Esophagus (tissue), 2 donors: ENCODE measurements around the gene SNU13. TPM values are rescaled to one million over a fixed set of nuclear protein-coding genes. Genes with fewer than 3 reads are reported as not detected.
A peak's percentile ranks its signal among the peaks of the same experiment; 100 is the strongest.
"Not testable (repeated sequence)": the region's sequence is repeated elsewhere in the genome, so short reads cannot be mapped to it uniquely, and the experiment has no call there.

ENCODE experiments used
- H3K27ac ChIP-seq, 2 donors: one replicate each; pipeline ENCODE4 v1.5.1; 2013; ENCODE audit warnings: low read depth in 2 of 2, mild to moderate bottlenecking in 2 of 2, inconsistent platforms in 1 of 2, low read length in 1 of 2, moderate library complexity in 1 of 2
- H3K27me3 ChIP-seq, 2 donors: one replicate each; pipeline ENCODE4 v1.6.1; 2013; ENCODE audit warnings: low read length in 2 of 2, control low read depth in 1 of 2, mild to moderate bottlenecking in 1 of 2; ENCODE audit not compliant: insufficient read depth in 2 of 2, control insufficient read depth in 1 of 2
- H3K36me3 ChIP-seq, 2 donors: one replicate each; pipeline ENCODE4 v1.6.1; 2013; ENCODE audit warnings: low read length in 1 of 2; ENCODE audit not compliant: control insufficient read depth in 2 of 2, insufficient read depth in 2 of 2
- H3K4me1 ChIP-seq, 2 donors: one replicate each; pipeline ENCODE4 v1.6.1; 2013; ENCODE audit warnings: low read length in 1 of 2; ENCODE audit not compliant: control insufficient read depth in 2 of 2, insufficient read depth in 2 of 2
- H3K4me3 ChIP-seq, 2 donors: one replicate each; pipeline ENCODE4 v1.5.1; 2013; ENCODE audit warnings: low read length in 2 of 2, mild to moderate bottlenecking in 2 of 2, low read depth in 1 of 2, moderate library complexity in 1 of 2
- H3K9me3 ChIP-seq, 2 donors: one replicate each; pipeline ENCODE4 v1.6.1; 2013; ENCODE audit warnings: mild to moderate bottlenecking in 2 of 2, low read depth in 1 of 2, low read length in 1 of 2, moderate library complexity in 1 of 2; ENCODE audit not compliant: control insufficient read depth in 2 of 2, insufficient read depth in 1 of 2
- WGBS, 2 donors: extraction: QIAGEN DNeasy Blood & Tissue Kit; methylation state at CpG; one replicate each; pipeline ENCODE4 v1.1.7; 2013; 5-methylcytosine and 5-hydroxymethylcytosine counted together
- polyA plus RNA-seq, 2 donors: library from polyadenylated mRNA; stranded (reverse); fragments of 200-250 nt; gene quantifications; one replicate each; pipeline ENCODE4 v1.2.3, GENCODE V29; 2013
- donor health status: healthy with polysubstance abuse.
- donor health status: Bipolar disorder and iron deficiency.

The SNU13 gene
- polyA plus RNA-seq, result 100 to 1,000 TPM in 1 of 2 donors, 10 to 100 TPM in 1; 95.9 to 110 TPM

- no peaks in the 10 kb centered on the region for H3K4me1 ChIP-seq
- WGBS, 2 donors, result 1% methylated on average over 62 of the region's 62 CpGs
- H3K4me3 ChIP-seq, result peak within 1 kb of the TSS; percentile 86 to 90
Measured at GRCh38 chr22:41688365-41689211, at the start of gene SNU13. SNU13 (minus strand) TSS chr22:41688867; CDS start chr22:41688796, 71 bp downstream.

GRCh38 chr22:41733241-41733640 is 44.6 kb upstream of the SNU13 start:
- H3K4me1 ChIP-seq, H3K27ac ChIP-seq, H3K4me3 ChIP-seq, H3K27me3 ChIP-seq, H3K9me3 ChIP-seq, H3K36me3 ChIP-seq: not testable (repeated sequence)
- 96% methylated on average over 4 of the region's 4 CpGs for WGBS, 2 donors

More at GRCh38 chr22:41688365-41689211, at the start of gene SNU13:
- no peaks in the 10 kb centered on the region for H3K9me3 ChIP-seq
- H3K27ac ChIP-seq, result peak within 1 kb of the TSS; percentile 96
- peaks cover 0 to 2% of the 10 kb centered on the region in 2 donors for H3K36me3 ChIP-seq
- H3K27me3 ChIP-seq, result no peaks in the 10 kb centered on the region

- no peaks in the 10 kb centered on the region for H3K9me3 ChIP-seq
- 87 to 90% methylated on average over 7 of the region's 7 CpGs for WGBS, 2 donors
- H3K36me3 ChIP-seq, result no peaks in the 10 kb centered on the region
- H3K4me1 ChIP-seq, result no peaks in the 10 kb centered on the region
- H3K27ac ChIP-seq, result no peak overlapping the region
- H3K4me3 ChIP-seq, result no peak overlapping the region
- H3K27me3 ChIP-seq, result no peaks in the 10 kb centered on the region
Measured at GRCh38 chr22:41732096-41732772, 43.6 kb upstream of the SNU13 start.

GRCh38 chr22:41731609-41732008 is 42.9 kb upstream of the SNU13 start:
- WGBS, 2 donors, result 88 to 96% methylated on average over 2 of the region's 2 CpGs
- no peaks in the 10 kb centered on the region for H3K9me3 ChIP-seq
- no peaks in the 10 kb centered on the region for H3K36me3 ChIP-seq
- no peak overlapping the region for H3K4me3 ChIP-seq
- H3K27me3 ChIP-seq, result no peaks in the 10 kb centered on the region
- no peaks in the 10 kb centered on the region for H3K4me1 ChIP-seq
- H3K27ac ChIP-seq, result no peak overlapping the region

- H3K4me1 ChIP-seq, result no peaks in the 10 kb centered on the region
- 82% methylated on average over 9 of the region's 9 CpGs for WGBS, 2 donors
- H3K27me3 ChIP-seq, result no peaks in the 10 kb centered on the region
- no peaks in the 10 kb centered on the region for H3K36me3 ChIP-seq
- no peaks in the 10 kb centered on the region for H3K9me3 ChIP-seq
- no peak overlapping the region for H3K27ac ChIP-seq
- H3K4me3 ChIP-seq, result no peak overlapping the region
Measured at GRCh38 chr22:41725510-41726110, 36.9 kb upstream of the SNU13 start.

GRCh38 chr22:41722496-41722895 is 33.8 kb upstream of the SNU13 start:
- no peaks in the 10 kb centered on the region for H3K27me3 ChIP-seq
- no peak overlapping the region for H3K4me3 ChIP-seq
- H3K4me1 ChIP-seq, result no peaks in the 10 kb centered on the region
- no peak overlapping the region for H3K27ac ChIP-seq
- WGBS, 2 donors, result 37 to 71% methylated on average over 1 of the region's 1 CpG
- H3K9me3 ChIP-seq, result no peaks in the 10 kb centered on the region
- H3K36me3 ChIP-seq, result no peaks in the 10 kb centered on the region

- Histone ChIP-seq H3K9me3 (no peaks in the 10 kb centered on the region), H3K27ac (no peak overlapping the region), H3K36me3 (no peaks in the 10 kb centered on the region), H3K4me3 (no peak overlapping the region), H3K4me1 (no peaks in the 10 kb centered on the region), H3K27me3 (no peaks in the 10 kb centered on the region)
- 75 to 80% methylated on average over 9 of the region's 9 CpGs for WGBS, 2 donors
Measured at GRCh38 chr22:41713004-41713403, 24.3 kb upstream of the SNU13 start.

GRCh38 chr22:41709341-41709740 is 20.7 kb upstream of the SNU13 start:
- Histone ChIP-seq H3K4me3 (no peak overlapping the region), H3K27me3 (no peaks in the 10 kb centered on the region), H3K4me1 (no peaks in the 10 kb centered on the region), H3K9me3 (no peaks in the 10 kb centered on the region), H3K27ac (no peak overlapping the region), H3K36me3 (no peaks in the 10 kb centered on the region)
- WGBS, 2 donors, result 91 to 94% methylated on average over 10 of the region's 10 CpGs

- no peak overlapping the region for H3K4me3 ChIP-seq
- no peaks in the 10 kb centered on the region for H3K27me3 ChIP-seq
- H3K27ac ChIP-seq, result no peak overlapping the region
- no peaks in the 10 kb centered on the region for H3K36me3 ChIP-seq
- 89 to 93% methylated on average over 9 of the region's 9 CpGs for WGBS, 2 donors
- peaks cover 0 to 5% of the 10 kb centered on the region in 2 donors for H3K9me3 ChIP-seq
- H3K4me1 ChIP-seq, result peaks cover 0 to 4% of the 10 kb centered on the region in 2 donors
Measured at GRCh38 chr22:41702763-41703162, 14.1 kb upstream of the SNU13 start.
